Cardiac fibroblast (primary cell): ENCODE data around the gene TMCC1.

Experiments used
- DNase-seq, 2 donors: peaks; one replicate each; pipeline versions ENCODE4 v3.0.0 to v3.0.0-alpha.2; 2010; ENCODE audit warnings: low read depth in 2 of 2
- H3K4me3 ChIP-seq, 2 donors: replicated peaks in 1 of 2; 1 replicate in 1 of 2; 2 replicates in 1 of 2; pipeline ENCODE4 v1.5.1; 2011; ENCODE audit warnings: low read depth in 2 of 2, low read length in 2 of 2, mild to moderate bottlenecking in 2 of 2, moderate library complexity in 1 of 2
- CTCF ChIP-seq: IDR thresholded peaks from one replicate; pipeline ENCODE4 v1.5.1; 2011; ENCODE audit warnings: low read depth, mild to moderate bottlenecking, low read length, inconsistent platforms

The TMCC1 gene

GRCh38 chr3:129783470-129783869, 110.0 kb downstream of the TMCC1 start:
- TF ChIP-seq CTCF, result no peak
- H3K4me3 ChIP-seq, result no peak overlapping the region
- peak in 1 of 2 donors; percentile 40 for DNase-seq

GRCh38 chr3:129778871-129779270, 114.6 kb downstream of the TMCC1 start:
- no peak overlapping the region for H3K4me3 ChIP-seq
- no peak for TF ChIP-seq CTCF
- DNase-seq, result no peak

- peak in 1 of 2 donors; percentile 10 for DNase-seq
- no peak for TF ChIP-seq CTCF
- H3K4me3 ChIP-seq, result no peak overlapping the region
These were observed 115.7 kb downstream of the TMCC1 start for GRCh38 chr3:129777806-129778205.

- no peak for DNase-seq
- H3K4me3 ChIP-seq, result no peak overlapping the region
- no peak for TF ChIP-seq CTCF
These were observed 117.6 kb downstream of the TMCC1 start for GRCh38 chr3:129775870-129776269.

- no peak for TF ChIP-seq CTCF
- DNase-seq, result no peak
These were observed 119.5 kb downstream of the TMCC1 start for GRCh38 chr3:129773691-129774663.

GRCh38 chr3:129770604-129771003, 122.9 kb downstream of the TMCC1 start:
- no peak for DNase-seq
- H3K4me3 ChIP-seq, result no peak overlapping the region
- no peak for TF ChIP-seq CTCF

More at GRCh38 chr3:129773691-129774663, 119.5 kb downstream of the TMCC1 start:
- no peak overlapping the region for H3K4me3 ChIP-seq
